ENCODE measurements around the gene PGAP3. TPM values are rescaled to one million over a fixed set of nuclear protein-coding genes. Genes with fewer than 3 reads are reported as not detected.

Gene PGAP3
- total RNA-seq, 2 experiments from 2014 or later, result 10.5 to 13.8 TPM

DNA sequence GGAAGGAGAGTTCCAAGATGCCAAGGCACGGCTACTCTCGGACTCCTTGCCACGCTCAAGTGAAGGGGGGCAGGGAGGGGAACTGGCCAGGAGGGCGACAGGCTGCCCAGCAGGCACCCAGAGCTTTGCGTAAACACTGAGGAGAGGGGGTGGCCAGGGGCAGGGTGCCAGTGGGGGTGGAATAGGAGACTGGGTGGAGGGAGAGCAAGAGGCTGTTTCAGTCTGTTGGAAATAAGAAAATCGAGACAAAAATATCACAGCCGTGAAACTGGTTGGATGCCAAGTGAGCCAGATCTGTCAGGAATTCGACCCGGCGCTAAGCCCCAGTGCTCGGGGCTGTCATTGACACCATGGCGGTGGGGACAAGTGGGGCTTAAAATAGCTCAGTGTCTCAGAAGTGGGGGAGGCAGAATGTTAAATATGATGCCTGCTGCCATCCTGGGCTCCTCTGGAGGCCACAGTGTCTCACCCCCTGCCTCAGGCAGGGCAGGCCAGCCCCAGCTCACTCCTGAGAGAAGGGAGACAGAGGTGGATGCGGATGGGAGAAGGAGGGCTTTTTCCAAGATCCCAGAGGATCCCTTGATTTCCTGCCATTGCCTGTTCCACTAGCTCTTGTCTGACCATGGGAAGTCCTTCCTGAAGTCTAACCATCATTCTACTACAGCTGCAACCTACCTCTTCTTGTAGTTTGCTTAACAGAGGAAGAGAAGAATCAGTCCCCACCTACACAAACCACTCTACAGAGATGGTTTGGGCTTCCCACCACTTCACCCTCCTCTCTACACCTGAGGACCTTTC, 10.1 kb downstream of the PGAP3 start:
- Mint-ChIP-seq H3K27ac (peak overlapping the region; percentile 79), H3K9me3 (ENCODE audit: low read depth) (no peaks in the 10 kb centered on the region), H3K4me1 (peaks cover 56% of the 10 kb centered on the region), H3K36me3 (no peaks in the 10 kb centered on the region), H3K27me3 (no peaks in the 10 kb centered on the region), H3K4me3 (no peak overlapping the region)
- no peak for DNase-seq
- ATAC-seq, result no peak
- CTCF ChIA-PET, result interaction anchor here (0.8 to 16.7 kb wide), 3 partner anchors 8 to 54 kb away, joined by 3 to 227 read pairs (median 53); partner anchors contain the start of genes PNMT and PPP1R1B

DNA sequence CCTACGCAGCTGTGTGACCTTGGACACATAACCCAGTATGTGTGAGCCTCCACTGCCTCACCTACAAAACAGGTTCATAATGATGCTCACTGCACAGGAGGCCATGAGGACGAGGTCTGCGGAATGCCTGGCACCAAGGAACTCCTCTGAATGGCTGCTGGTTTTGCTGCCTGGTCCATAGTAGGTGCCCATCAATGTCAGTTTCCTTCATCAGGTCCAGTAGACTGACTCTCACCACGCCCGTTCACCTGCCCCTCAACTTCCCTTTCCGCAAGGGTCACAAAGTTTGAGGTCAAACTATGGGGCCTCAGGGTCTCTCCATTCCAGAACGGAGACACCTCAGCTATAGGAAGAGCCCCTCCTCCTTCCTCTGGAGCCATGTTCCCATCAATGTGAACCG, 10.8 kb downstream of the PGAP3 start:
- Mint-ChIP-seq H3K9me3 (ENCODE audit: low read depth) (no peaks in the 10 kb centered on the region), H3K27me3 (no peaks in the 10 kb centered on the region), H3K36me3 (no peaks in the 10 kb centered on the region), H3K4me1 (peaks cover 56% of the 10 kb centered on the region), H3K4me3 (no peak overlapping the region), H3K27ac (peak overlapping the region; percentile 79)
- ATAC-seq (no peak), DNase-seq (no peak)
- CTCF ChIA-PET, result interaction anchor here (0.9 to 16.7 kb wide), 2 partner anchors 10 to 54 kb away, joined by 3 to 227 read pairs; partner anchors contain the start of gene PPP1R1B

DNA sequence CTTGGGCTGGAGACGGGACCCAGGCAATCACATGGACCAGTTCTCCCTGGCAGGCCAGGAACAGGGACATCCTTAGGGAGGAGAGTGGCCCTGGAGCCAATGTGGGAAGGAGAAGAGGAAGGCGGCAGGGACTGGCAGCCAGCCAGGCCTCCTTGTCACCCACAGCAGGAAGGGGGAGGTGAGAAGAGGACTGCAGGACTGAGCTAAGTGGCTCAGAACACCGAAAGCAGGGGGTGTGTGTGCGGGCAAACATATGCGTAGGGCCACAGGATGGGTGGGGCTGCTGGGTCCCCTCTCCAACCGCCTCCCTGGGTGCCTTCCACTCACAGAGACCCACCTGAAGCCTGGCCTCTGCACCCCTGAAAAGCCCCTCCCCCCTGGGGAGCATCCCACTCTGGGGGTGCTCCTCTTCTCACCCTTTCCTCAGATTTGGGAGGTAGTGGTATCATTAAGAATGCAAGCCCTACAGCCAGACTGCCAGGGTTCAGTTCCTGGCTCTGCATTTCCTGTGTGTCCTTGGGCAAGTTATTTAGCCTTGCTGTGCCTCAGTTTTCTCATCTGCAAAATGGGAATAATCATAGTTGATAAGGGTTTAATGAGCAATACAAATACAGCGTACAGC, 11.5 kb downstream of the PGAP3 start:
- H3K4me1 Mint-ChIP-seq, result peaks cover 56% of the 10 kb centered on the region

DNA sequence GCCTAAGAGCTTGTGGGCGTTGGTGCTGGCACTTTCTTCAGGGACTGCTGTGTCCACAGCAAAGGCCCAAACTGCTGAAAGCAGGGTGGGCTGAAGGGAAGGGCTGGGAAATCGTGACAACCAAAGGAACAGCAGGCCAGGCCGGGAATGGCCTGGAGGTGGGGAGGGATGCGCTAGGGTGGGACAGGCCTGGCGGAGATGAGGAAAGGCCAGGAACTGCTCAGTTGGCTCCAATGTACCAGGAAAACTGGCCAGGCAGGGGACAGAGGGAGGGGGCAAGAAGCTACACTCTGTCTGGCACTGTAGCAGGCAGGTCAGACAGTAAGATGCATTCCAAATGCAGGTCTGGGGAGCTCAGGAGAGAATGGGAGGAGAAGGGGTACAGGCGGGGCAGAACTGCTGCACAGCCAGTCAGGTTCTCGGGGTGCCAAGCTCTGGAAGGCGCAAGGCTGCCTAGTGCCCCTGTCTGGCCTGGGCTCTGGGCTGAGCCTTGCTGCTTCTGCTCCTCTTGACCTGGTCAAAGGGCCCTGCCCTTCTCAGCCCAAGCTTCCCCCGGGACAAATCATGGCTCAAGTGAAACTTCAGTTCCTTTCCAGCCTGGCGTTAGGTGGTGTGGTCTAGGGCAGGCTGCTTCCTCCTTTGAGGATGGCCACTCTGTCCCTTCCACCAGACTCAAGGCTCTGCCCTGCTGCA, 12.3 kb downstream of the PGAP3 start:
- H3K9me3 Mint-ChIP-seq (ENCODE audit: low read depth), result no peaks in the 10 kb centered on the region
- peaks cover 5% of the 10 kb centered on the region for H3K27me3 Mint-ChIP-seq
- no peaks in the 10 kb centered on the region for H3K36me3 Mint-ChIP-seq
- no peak overlapping the region for H3K4me3 Mint-ChIP-seq
- CTCF ChIA-PET, result interaction anchor here (1.0 to 16.7 kb wide), 7 partner anchors 12 to 188 kb away, joined by 3 to 227 read pairs (median 8); partner anchors contain the start of genes IKZF3, MIEN1, PGAP3 and PPP1R1B
- ATAC-seq (no peak), DNase-seq (no peak)
- H3K27ac Mint-ChIP-seq, result peak overlapping the region; percentile 79
- peaks cover 50% of the 10 kb centered on the region for H3K4me1 Mint-ChIP-seq

More for the DNA sequence above, 11.5 kb downstream of the PGAP3 start:
- Mint-ChIP-seq H3K4me3 (no peak overlapping the region), H3K27ac (peak overlapping the region; percentile 79), H3K27me3 (peaks cover 2% of the 10 kb centered on the region), H3K36me3 (no peaks in the 10 kb centered on the region), H3K9me3 (ENCODE audit: low read depth) (no peaks in the 10 kb centered on the region)
- CTCF ChIA-PET, result interaction anchor here (0.9 to 16.7 kb wide), 7 partner anchors 9 to 188 kb away, joined by 3 to 227 read pairs (median 8); partner anchors contain the start of genes IKZF3, MIEN1, PGAP3 and PPP1R1B
- ATAC-seq (peak; percentile 85), DNase-seq (peak; percentile 81)

DNA sequence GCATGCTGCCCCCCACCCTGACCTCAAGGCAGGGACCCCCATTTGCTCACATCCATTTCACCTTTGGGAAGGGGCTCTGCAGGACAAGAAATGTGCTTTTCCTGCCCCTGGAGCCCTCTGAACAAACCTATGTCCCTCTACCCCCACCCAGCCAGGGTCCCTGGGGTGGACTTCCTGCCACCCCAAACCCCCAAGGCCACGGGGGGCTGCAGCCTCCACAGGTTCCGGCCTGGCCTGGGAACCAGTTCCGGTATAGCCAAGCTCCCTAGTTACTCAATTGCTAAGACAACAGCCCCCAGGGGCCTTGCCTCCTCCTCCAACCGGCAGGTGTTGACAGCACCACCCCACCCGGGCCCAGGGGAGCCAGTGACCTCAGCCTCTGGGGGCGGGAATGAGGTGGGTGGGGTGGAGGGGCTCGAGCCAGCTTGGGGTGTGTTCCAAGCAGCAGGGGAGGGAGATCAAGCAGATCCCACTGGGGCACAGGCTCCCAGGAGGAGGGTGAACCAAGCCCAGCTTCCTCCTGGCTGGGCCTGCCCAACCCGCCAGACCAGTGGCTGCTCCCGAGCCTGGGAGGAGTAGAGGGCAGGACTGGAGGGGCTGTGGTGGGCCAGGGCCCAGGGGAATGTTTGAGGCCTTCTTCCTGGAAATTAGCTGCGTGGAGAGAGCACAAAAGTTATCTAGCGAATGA, 13.0 kb downstream of the PGAP3 start:
- Mint-ChIP-seq H3K4me3 (no peak overlapping the region), H3K27ac (peak overlapping the region; percentile 61), H3K27me3 (peaks cover 5% of the 10 kb centered on the region), H3K36me3 (no peaks in the 10 kb centered on the region), H3K9me3 (ENCODE audit: low read depth) (no peaks in the 10 kb centered on the region), H3K4me1 (peaks cover 43% of the 10 kb centered on the region)
- CTCF ChIA-PET, result interaction anchor here (0.6 to 16.7 kb wide), 6 partner anchors 21 to 836 kb away, joined by 3 to 227 read pairs (median 8); partner anchors contain the start of genes IKZF3, MIEN1 and PPP1R1B
- ATAC-seq (no peak), DNase-seq (no peak)

DNA sequence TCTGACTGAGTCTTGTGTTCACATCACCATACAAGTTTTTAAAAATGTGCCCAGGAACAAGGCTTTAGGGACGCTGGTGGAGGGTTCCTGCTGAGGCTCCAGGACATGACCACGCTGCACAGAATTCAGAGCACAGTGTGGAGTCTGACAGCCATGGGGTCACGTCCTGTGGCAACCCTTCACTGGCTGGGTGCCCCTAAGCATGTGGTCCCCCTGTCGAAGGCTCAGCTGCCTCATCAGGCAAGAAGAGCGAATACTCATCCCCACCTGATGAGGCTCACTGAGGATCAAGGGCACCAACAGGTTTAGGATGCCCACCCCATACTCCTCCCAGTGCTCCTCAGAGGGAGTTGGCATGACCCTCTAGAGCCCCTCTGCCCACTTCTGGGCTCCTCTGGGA, 13.7 kb downstream of the PGAP3 start:
- H3K36me3 Mint-ChIP-seq, result no peaks in the 10 kb centered on the region
- peaks cover 37% of the 10 kb centered on the region for H3K4me1 Mint-ChIP-seq
- CTCF ChIA-PET, result interaction anchor here (1.1 to 16.7 kb wide), 4 partner anchors 20 to 56 kb away, joined by 3 to 227 read pairs (median 55); partner anchors contain the start of genes MIEN1 and PPP1R1B

DNA sequence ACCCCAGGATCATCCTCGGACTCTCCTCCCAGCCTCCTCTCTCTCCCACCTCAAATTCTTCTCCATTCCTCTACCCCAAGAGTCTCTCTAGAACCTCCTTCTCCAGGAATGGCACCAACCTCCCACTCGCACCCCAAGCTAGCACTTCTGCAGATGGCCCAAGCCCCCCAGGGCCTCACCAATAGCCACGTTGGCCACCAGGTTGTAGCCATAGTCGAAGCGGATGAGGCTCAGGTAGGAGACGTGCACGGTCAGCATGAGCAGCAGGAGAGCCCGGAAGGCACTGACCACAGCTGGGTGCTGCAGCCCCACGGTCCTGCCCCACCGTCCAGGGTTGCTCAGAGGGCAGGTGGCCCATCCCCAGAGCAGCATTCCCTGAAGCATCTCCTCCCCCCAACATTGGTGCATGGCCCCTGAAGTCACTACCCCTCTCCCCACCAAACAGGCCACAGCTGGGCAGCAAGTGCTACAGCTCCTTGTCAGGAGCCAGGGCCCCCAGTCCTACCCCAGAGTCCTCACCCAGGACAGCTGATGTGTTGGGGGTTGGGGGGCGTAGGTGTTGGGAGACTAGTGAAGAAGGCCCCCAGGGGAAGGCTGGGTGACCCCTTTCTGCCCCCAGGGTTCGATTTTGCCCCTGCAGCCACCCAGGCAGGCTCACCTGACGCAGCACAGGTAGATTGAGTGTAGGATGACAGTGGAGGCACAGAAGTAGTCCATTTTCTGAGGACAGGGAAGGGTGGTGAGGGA, 14.3 kb downstream of the PGAP3 start:
- CTCF ChIA-PET, result interaction anchor here (1.1 to 16.7 kb wide), 3 partner anchors 19 to 57 kb away, joined by 3 to 227 read pairs (median 98); partner anchors contain the start of genes MIEN1 and PPP1R1B
- Mint-ChIP-seq H3K4me1 (peaks cover 33% of the 10 kb centered on the region), H3K27ac (no peak overlapping the region), H3K27me3 (peaks cover 13% of the 10 kb centered on the region), H3K36me3 (no peaks in the 10 kb centered on the region), H3K4me3 (no peak overlapping the region), H3K9me3 (ENCODE audit: low read depth) (no peaks in the 10 kb centered on the region)
- DNase-seq (no peak), ATAC-seq (no peak)

More for the DNA sequence above, 13.7 kb downstream of the PGAP3 start:
- Mint-ChIP-seq H3K27me3 (peaks cover 8% of the 10 kb centered on the region), H3K4me3 (no peak overlapping the region), H3K9me3 (ENCODE audit: low read depth) (no peaks in the 10 kb centered on the region), H3K27ac (no peak overlapping the region)
- no peak for DNase-seq
- no peak for ATAC-seq

DNA sequence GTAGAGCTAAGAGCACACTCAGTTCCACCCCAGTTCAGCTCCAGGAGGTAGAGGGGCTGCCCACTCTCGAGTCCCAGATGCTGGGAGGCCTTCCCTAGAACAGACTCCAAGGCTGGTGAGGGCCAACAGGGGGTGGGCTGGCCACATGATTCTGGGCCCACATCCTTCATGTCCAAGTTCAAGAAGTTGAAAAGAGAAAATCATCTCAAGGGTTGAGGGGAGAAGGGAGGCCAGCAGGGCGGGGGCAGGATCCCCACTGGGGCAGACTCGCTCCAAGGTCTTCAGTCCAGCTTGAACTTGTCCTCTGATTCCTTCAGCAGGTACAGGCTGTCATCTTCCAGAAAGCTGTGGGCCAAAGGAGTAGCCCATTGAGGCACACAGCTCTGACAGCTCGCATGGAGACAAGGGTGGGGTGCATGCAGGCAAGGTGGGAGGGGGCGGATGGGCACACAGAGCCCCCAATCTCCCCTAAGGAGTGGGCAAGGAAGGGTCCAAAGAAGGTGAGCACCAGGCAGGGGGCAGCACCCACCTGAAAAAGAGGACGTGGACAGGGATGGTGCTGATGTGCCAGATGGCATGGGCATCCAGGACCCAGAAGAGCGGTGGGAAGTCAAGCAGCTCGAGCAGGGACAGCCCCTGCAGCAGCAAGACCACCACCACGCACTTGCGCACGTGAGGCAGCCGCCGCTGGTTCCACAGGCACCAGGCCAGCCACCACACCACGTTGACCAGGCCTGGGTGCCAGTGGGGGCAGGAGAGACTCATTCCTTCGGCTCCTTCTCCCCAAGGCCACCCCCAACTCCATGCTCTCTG, 15.1 kb downstream of the PGAP3 start:
- H3K27me3 Mint-ChIP-seq, result peaks cover 18% of the 10 kb centered on the region

DNA sequence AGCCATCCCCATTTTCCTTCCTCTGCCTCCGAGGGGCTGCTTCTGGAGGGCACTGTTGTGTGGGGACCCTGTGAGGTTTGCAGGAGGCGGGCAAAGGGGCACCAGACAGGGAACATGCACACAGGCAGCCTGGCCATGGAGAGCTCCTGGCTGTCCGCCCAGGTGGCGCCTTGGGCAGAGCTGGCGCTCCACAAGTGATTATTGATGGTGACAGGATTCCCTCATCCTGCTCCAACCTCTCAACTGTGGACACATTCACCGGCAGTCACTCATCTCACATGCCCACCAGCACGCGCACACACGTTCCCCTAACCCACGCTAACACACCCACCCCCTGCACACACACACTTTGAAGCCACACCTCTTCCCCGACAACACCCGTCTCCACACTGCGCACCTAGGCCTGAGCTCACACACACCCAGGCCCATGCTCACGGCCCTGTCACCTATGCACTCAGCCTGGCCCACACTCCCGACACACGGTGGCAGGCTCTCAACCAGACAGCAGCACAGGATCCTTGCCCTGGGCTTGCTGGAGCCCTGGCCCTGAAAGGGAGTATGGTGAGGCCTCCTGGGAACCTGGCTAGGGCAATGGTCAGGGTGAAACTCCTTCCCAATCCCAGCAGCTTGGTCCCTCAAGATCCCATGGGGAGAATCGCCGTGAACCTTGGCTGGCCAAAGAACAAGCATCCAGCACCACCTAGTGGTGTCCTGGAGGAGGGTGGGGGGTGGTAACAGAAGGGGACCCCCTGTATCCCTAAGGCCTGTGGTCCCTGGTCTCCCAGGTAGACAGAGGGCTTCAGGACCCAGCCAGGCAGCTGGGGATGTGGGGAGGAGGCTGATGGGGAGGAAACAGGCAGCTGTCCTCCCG, 16.0 kb downstream of the PGAP3 start:
- peaks cover 21% of the 10 kb centered on the region for H3K27me3 Mint-ChIP-seq
- H3K4me3 Mint-ChIP-seq, result no peak overlapping the region
- ATAC-seq (no peak), DNase-seq (no peak)
- peaks cover 28% of the 10 kb centered on the region for H3K4me1 Mint-ChIP-seq
- H3K27ac Mint-ChIP-seq, result no peak overlapping the region
- no peaks in the 10 kb centered on the region for H3K9me3 Mint-ChIP-seq (ENCODE audit: low read depth)
- no peaks in the 10 kb centered on the region for H3K36me3 Mint-ChIP-seq
- CTCF ChIA-PET, result interaction anchor here (1.0 to 16.7 kb wide), 12 partner anchors 10 to 80 kb away, joined by 3 to 227 read pairs (median 4); partner anchors contain the start of genes MIEN1 and PPP1R1B

More for the DNA sequence above, 15.1 kb downstream of the PGAP3 start:
- no peak for ATAC-seq
- CTCF ChIA-PET, result interaction anchor here (1.0 to 16.7 kb wide), 8 partner anchors 9 to 79 kb away, joined by 3 to 227 read pairs (median 4); partner anchors contain the start of genes MIEN1 and PPP1R1B
- Mint-ChIP-seq H3K4me1 (peaks cover 33% of the 10 kb centered on the region), H3K4me3 (no peak overlapping the region), H3K27ac (no peak overlapping the region), H3K36me3 (no peaks in the 10 kb centered on the region), H3K9me3 (ENCODE audit: low read depth) (no peaks in the 10 kb centered on the region)
- DNase-seq, result no peak

DNA sequence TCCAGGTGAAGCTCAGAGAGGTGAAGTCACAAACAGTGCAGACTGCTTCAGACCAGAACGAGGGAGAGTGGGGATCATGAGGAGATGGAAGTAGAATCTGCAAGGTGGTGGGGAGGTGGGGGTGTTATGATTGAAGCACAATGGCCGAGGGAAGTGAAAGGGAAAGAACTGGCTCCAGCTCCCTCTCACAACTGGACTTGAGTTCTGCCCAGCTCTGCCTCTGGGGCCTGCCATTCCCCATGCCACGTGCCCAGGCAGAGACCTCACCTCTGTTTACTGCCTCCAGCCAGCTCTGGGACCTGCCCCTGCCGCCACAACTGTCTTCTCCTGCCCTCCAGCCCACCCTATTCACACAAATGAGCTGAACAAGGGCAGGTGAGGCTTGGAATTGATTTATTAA, 17.1 kb downstream of the PGAP3 start:
- no peaks in the 10 kb centered on the region for H3K36me3 Mint-ChIP-seq
- no peak overlapping the region for H3K4me3 Mint-ChIP-seq
- DNase-seq (no peak), ATAC-seq (no peak)
- no peaks in the 10 kb centered on the region for H3K9me3 Mint-ChIP-seq (ENCODE audit: low read depth)
- H3K4me1 Mint-ChIP-seq, result peaks cover 17% of the 10 kb centered on the region
- peaks cover 30% of the 10 kb centered on the region for H3K27me3 Mint-ChIP-seq
- no peak overlapping the region for H3K27ac Mint-ChIP-seq
- CTCF ChIA-PET, result interaction anchor here (0.8 to 16.7 kb wide), 9 partner anchors 11 to 59 kb away, joined by 3 to 227 read pairs (median 4); partner anchors contain the start of genes MIEN1 and PPP1R1B
